ENCODE results near the gene LRRC9. TPM values are rescaled to one million over a fixed set of nuclear protein-coding genes. Genes with fewer than 3 reads are reported as not detected.

LRRC9 gene
- total and polyA plus RNA-seq, 2 donors (not counting 1 experiment from before 2014, with no cell fraction given), result not detected

DNA sequence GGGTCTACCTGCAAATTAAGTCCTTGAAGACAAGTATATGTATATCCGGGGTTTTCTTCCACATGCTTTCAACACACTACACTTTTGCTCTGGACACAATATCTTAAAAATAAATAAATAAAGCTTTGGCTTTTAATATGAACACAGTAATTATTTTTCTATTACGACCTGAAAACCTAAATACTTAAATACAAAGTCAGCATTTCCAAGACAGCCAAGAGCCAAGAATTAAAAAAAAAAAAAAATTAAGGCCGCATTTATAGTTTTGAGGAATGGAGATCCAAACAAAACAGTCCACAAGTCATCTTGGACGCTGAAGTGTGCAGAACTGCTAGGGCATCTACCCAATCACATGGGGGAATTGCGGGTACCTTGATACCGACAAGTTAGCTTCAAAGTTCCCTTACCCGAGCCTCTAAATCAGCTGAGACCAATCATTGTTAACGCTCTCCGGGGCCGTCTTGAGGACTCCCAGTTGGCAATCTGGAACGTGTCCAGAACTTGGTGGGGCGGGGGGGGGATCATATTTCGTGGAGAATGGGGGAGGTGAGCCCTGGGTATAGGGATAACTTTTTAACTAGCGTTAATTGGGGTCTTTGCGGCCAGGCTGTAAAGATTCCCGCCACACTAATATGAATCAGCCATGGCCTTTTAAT, 171.0 kb downstream of the LRRC9 start:
- CTCF ChIA-PET, result interaction anchor here (0.7 to 4.3 kb wide), 2 partner anchors 93 to 1677 kb away, joined by 3 to 24 read pairs; no protein-coding TSS in a partner anchor
- Histone ChIP-seq H3K4me1 (ENCODE audit: control insufficient read depth in 2 of 2, insufficient read depth in 2 of 2, low read length in 2 of 2) (peaks cover 19 to 21% of the 10 kb centered on the region in 2 donors), H3K27ac (ENCODE audit: low read length in 2 of 2) (peak overlapping the region; percentile 95 to 97), H3K4me3 (ENCODE audit: control extremely low read depth in 1 of 5, extremely low read depth in 1 of 5, insufficient read depth in 1 of 5, low read depth in 2 of 5, low read length in 4 of 5) (peak overlapping the region; percentile 72 to 93 (median 86)), H4K20me1 (ENCODE audit: control insufficient read depth, insufficient read depth, low read length, poor library complexity, severe bottlenecking) (no peaks in the 10 kb centered on the region), H3K79me2 (ENCODE audit: control insufficient read depth, insufficient read depth, low read length) (peaks cover 34% of the 10 kb centered on the region), H3K4me2 (replicated peaks; ENCODE audit: low read depth, low read length, poor library complexity, severe bottlenecking) (peak overlapping the region; percentile 93), H3K9me3 (ENCODE audit: control extremely low read depth in 1 of 3, control insufficient read depth in 2 of 3, insufficient read depth in 1 of 3, low read length in 2 of 3) (no peaks in the 10 kb centered on the region), H2AFZ (ENCODE audit: insufficient read depth, low read depth, low read length, poor library complexity, severe bottlenecking) (peak overlapping the region; percentile 93), H3K36me3 (replicated peaks in 1 of 2; ENCODE audit: control extremely low read depth in 1 of 2, control insufficient read depth in 1 of 2, extremely low read depth in 1 of 2, insufficient read depth in 2 of 2, low read length in 1 of 2) (no peaks in the 10 kb centered on the region), H3K27me3 (replicated peaks in 1 of 4; ENCODE audit: control extremely low read depth in 1 of 4, control insufficient read depth in 3 of 4, insufficient read depth in 4 of 4, low read length in 3 of 4) (peaks cover 0 to 5% (median 0%) of the 10 kb centered on the region in 4 experiments), H3K9ac (ENCODE audit: low read length) (peak overlapping the region; percentile 95)
- DNase-seq (peak; percentile 64), ATAC-seq (ENCODE audit: low read depth) (no peak)
- Mint-ChIP-seq H3K4me3 (peak overlapping the region; percentile 94), H3K27me3 (no peaks in the 10 kb centered on the region), H3K9me3 (ENCODE audit: insufficient read depth) (no peaks in the 10 kb centered on the region), H3K27ac (peak overlapping the region; percentile 98), H3K4me1 (peaks cover 40% of the 10 kb centered on the region)
- 4% methylated on average over 4 of the region's 16 CpGs for WGBS (ENCODE audit: insufficient coverage)
- intact Hi-C loops (cut with micrococcal nuclease), result loop anchor here (1.0 to 10.0 kb wide), 8 partner anchors 26 to 1661 kb away; partner anchors contain the start of genes HIF1A, SIX4, SLC38A6 and TRMT5
- POLR2A ChIA-PET, result interaction anchor here (0.7 to 2.7 kb wide), 3 partner anchors 74 to 816 kb away, joined by 4 to 47 read pairs (median 4); partner anchors contain the start of genes DHRS7 and PPM1A
- TF ChIP-seq CTCF (IDR thresholded peaks at IDR 0.05) (no peak), EZH2 (IDR thresholded peaks at IDR 0.05; ENCODE audit: borderline replicate concordance, insufficient read depth, low read depth, low read length, poor library complexity, severe bottlenecking) (no peak)

Data from B cell (primary cell).